HepG2 (cell line): Measurements from ENCODE around the gene CDK5RAP2. TPM values are rescaled to one million over a fixed set of nuclear protein-coding genes. Genes with fewer than 3 reads are reported as not detected.
"Not testable (repeated sequence)": the region's sequence is repeated elsewhere in the genome, so short reads cannot be mapped to it uniquely, and the experiment has no call there.

Experiments
- ATAC-seq: fragments of 200-7000 bp; cut with Tn5 transposase; 3 replicates; pipeline ENCODE4 v1.9.1; 2020; ENCODE audit warnings: mild to moderate bottlenecking, moderate library complexity
- BruUV-seq: library from RNA; stranded (reverse); fragments of 400-500 nt; replicated peaks from 2 replicates; lab custom pipeline; 2021; lab: Mats Ljungman, UMichigan
- CTCF ChIA-PET: fragments of 300-600 bp; formaldehyde crosslinking; extraction: SDS; loops from one replicate; lab custom pipeline; 2021; ENCODE audit warnings: low total read pairs, inconsistent platforms, low intra/inter-chr PET ratio; lab: Yijun Ruan, JAX
- POLR2A ChIA-PET: fragments of 350-600 bp; sonication (Branson Sonifier 250); formaldehyde crosslinking; loops from one replicate; lab custom pipeline; 2020; ENCODE audit warnings: antibody characterized with exemption, inconsistent platforms; lab: Yijun Ruan, JAX
- DNase-seq: peaks from one replicate; pipeline ENCODE4 v3.0.0-alpha.2; 2015; ENCODE audit warnings: low spot score
- FAIRE-seq: peaks from 3 replicates; lab custom pipeline; 2011; peaks lifted over from hg19 to GRCh38; lab: Jason Lieb, UNC
- H2AFZ ChIP-seq: one replicate; pipeline ENCODE4 v1.6.1; 2011; ENCODE audit warnings: low read length, inconsistent platforms
- H3K27ac ChIP-seq: fragments of 300-600 bp; 3 replicates; pipeline ENCODE4 v1.8.0; 2011; ENCODE audit warnings: mixed run types, mild to moderate bottlenecking, mixed read lengths, low read length, inconsistent platforms; ENCODE audit not compliant: insufficient read depth; ENCODE audit errors: extremely low read length
- H3K27me3 ChIP-seq, 2 experiments: fragments of 200-600 bp in 1 of 2; 2 replicates in 1 of 2; 3 replicates in 1 of 2; pipeline versions ENCODE4 v1.6.0 to v1.8.0; 2011; ENCODE audit warnings: low read length in 2 of 2, mild to moderate bottlenecking in 2 of 2, moderate library complexity in 2 of 2, inconsistent platforms in 1 of 2; ENCODE audit not compliant: insufficient read depth in 2 of 2, control insufficient read depth in 1 of 2
- H3K36me3 ChIP-seq, 2 experiments: fragments of 200-600 bp in 1 of 2; replicated peaks in 1 of 2; 2 replicates in 1 of 2; 3 replicates in 1 of 2; pipeline versions ENCODE4 v1.5.1 to v1.8.0; 2011; ENCODE audit warnings: low read length in 2 of 2, inconsistent platforms in 1 of 2; ENCODE audit not compliant: insufficient read depth in 2 of 2, control insufficient read depth in 1 of 2
- H3K4me1 ChIP-seq: 2 replicates; pipeline ENCODE4 v1.5.1; 2012; ENCODE audit warnings: low read length, inconsistent platforms; ENCODE audit not compliant: insufficient read depth
- H3K4me2 ChIP-seq: 2 replicates; pipeline ENCODE4 v1.6.0; 2011; ENCODE audit warnings: low read depth, low read length, inconsistent platforms
- H3K4me3 ChIP-seq, 3 experiments: fragments of 200-600 bp in 1 of 3; sonication (generic), shearing (Covaris generic) in 1 of 3; replicated peaks in 1 of 3; 2 replicates each; pipeline ENCODE4 v1.5.1; 2011 to 2016; ENCODE audit warnings: low read length in 3 of 3, inconsistent platforms in 2 of 3, low read depth in 2 of 3, mild to moderate bottlenecking in 2 of 3, control low read depth in 1 of 3, mixed read lengths in 1 of 3; ENCODE audit not compliant: insufficient read depth in 1 of 3
- H3K79me2 ChIP-seq: one replicate; pipeline ENCODE4 v1.6.1; 2011; ENCODE audit warnings: low read length, inconsistent platforms; ENCODE audit not compliant: insufficient read depth
- H3K9ac ChIP-seq: 2 replicates; pipeline ENCODE4 v1.6.0; 2011; ENCODE audit warnings: mild to moderate bottlenecking, low read depth, low read length, inconsistent platforms; ENCODE audit not compliant: insufficient read depth
- H3K9me3 ChIP-seq: 2 replicates; pipeline ENCODE4 v1.5.1; 2012; ENCODE audit warnings: mild to moderate bottlenecking, low read length
- H4K20me1 ChIP-seq: 2 replicates; pipeline ENCODE4 v1.6.0; 2011; ENCODE audit warnings: inconsistent platforms, mild to moderate bottlenecking, low read length, moderate library complexity; ENCODE audit not compliant: insufficient read depth
- BCL6 ChIP-seq: IDR thresholded peaks from 2 replicates; pipeline ENCODE4 v1.6.1; 2016; ENCODE audit warnings: missing genetic modification reagents, missing compliant biosample characterization
- GLI4 ChIP-seq: sonication (generic); formaldehyde crosslinking; IDR thresholded peaks from 2 replicates; pipeline ENCODE4 v1.5.1; 2020; ENCODE audit warnings: missing genetic modification reagents, mild to moderate bottlenecking, moderate library complexity, borderline replicate concordance
- KLF11 ChIP-seq: IDR thresholded peaks from 2 replicates; pipeline ENCODE4 v1.6.1; 2016; ENCODE audit warnings: missing compliant biosample characterization
- RAD21 ChIP-seq: fragments of 450-650 bp; formaldehyde crosslinking; IDR thresholded peaks from 2 replicates; pipeline ENCODE4 v1.5.0; 2020; ENCODE audit warnings: mild to moderate bottlenecking
- SMC3 ChIP-seq: IDR thresholded peaks from 2 replicates; pipeline ENCODE4 v1.6.1; 2011; ENCODE audit warnings: low read length, improper control_type of control experiment
- STAG1 ChIP-seq: sonication (generic); formaldehyde crosslinking; IDR thresholded peaks from 2 replicates; pipeline ENCODE4 v1.4.0; 2020; ENCODE audit warnings: missing genetic modification reagents
- ZNF253 ChIP-seq: sonication (generic); formaldehyde crosslinking; IDR thresholded peaks from 2 replicates; pipeline ENCODE4 v1.8.0; 2022; ENCODE audit warnings: mild to moderate bottlenecking, missing genetic modification reagents, borderline replicate concordance
- WGBS: methylation state at CpG from one replicate; pipeline ENCODE4 v1.1.6; 2017; ENCODE audit warnings: low lambda C conversion rate; 5-methylcytosine and 5-hydroxymethylcytosine counted together
- in situ Hi-C: cut with HindIII; loops from 2 replicates; pipeline ENCODE4 v1.10.0; 2017; ENCODE audit warnings: low pct_unique_long_range_greater_than_20kb; ENCODE audit not compliant: extremely low pct_ligation_motif_present
- intact Hi-C: fragments of 100-400 bp; cut with micrococcal nuclease; formaldehyde crosslinking; loops from one replicate; pipeline ENCODE4 v1.10.0; 2022; ENCODE audit not compliant: unreplicated experiment
- polyA plus RNA-seq, 8 experiments: library from polyadenylated mRNA; depleted of rRNA in 3 of 8; stranded (reverse) in 7 of 8; unstranded in 1 of 8; fragments of >200 nt; fragmentation: Illumina TruSeq in 4 of 8; extraction: Trizol in 4 of 8; gene quantifications; 2 replicates each; pipeline versions ENCODE4 v1.2.1 to v1.2.3, GENCODE V29; 2011 to 2016; ENCODE audit warnings: low read depth in 4 of 8, missing spikeins in 1 of 8, mixed read lengths in 1 of 8; ENCODE audit not compliant: insufficient read depth in 1 of 8
- total RNA-seq, 5 experiments: library from RNA; depleted of rRNA; stranded (reverse); fragments of >200 nt; fragmentation: Illumina TruSeq; extraction: Trizol; gene quantifications; 2 replicates each; pipeline ENCODE4 v1.2.3, GENCODE V29; 2016; ENCODE audit warnings: low read depth in 1 of 5
- TF ChIP-seq, protein P1 (sequence below): sonication (generic); formaldehyde crosslinking; IDR thresholded peaks from 2 replicates; pipeline ENCODE4 v1.5.0; 2020; ENCODE audit warnings: mild to moderate bottlenecking, missing genetic modification reagents, moderate library complexity
- TF ChIP-seq, protein P2 (sequence below): sonication (generic); formaldehyde crosslinking; IDR thresholded peaks from 2 replicates; pipeline ENCODE4 v1.9.0; 2022; ENCODE audit warnings: missing genetic modification reagents, mild to moderate bottlenecking, borderline replicate concordance
- TF ChIP-seq, protein P3 (sequence below): sonication (generic); formaldehyde crosslinking; IDR thresholded peaks from 2 replicates; pipeline ENCODE4 v1.5.0; 2020; ENCODE audit warnings: missing genetic modification reagents

CDK5RAP2 gene
- total and polyA plus RNA-seq, 2 of the 13 experiments (the other 11 are each of a cell fraction or from before 2014, with no cell fraction given), result 31.8 to 42.2 TPM

DNA sequence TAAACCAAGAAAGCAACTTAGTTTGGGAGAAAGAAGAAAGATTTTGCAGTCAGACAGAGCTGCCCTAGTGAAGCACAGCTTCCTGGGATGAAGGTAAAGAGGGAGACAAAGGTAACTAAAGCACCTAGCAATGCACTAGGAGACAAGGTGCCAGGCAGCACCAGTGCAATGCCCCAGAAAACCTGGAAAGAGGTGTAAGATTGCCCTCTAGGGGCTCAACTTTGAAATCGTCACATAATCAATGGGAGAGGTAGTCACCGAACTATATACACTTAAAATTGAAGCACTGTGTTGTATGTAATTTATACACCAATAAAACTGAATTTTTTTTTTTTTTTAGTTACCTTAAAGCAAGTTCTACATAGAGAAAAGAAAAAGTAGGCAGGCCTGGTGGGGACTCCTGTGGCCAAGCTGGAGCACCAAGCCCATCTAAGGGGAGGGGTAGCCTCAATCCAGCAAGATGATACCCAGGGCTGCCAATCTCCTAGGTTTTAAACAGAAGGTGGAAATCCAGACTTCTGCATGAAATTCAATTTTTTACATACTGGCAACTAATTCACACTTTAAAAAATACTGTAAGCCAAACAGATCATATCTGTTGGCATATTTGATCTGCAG, 48.2 kb downstream of the CDK5RAP2 start:
- Histone ChIP-seq H3K36me3 (peaks cover 41 to 86% of the 10 kb centered on the region in 2 experiments), H3K9me3 (no peaks in the 10 kb centered on the region), H3K27ac (no peak overlapping the region), H3K4me2 (no peak overlapping the region), H3K9ac (no peak overlapping the region), H4K20me1 (no peaks in the 10 kb centered on the region), H3K79me2 (no peaks in the 10 kb centered on the region), H3K4me3 (no peak overlapping the region), H2AFZ (no peak overlapping the region), H3K27me3 (no peaks in the 10 kb centered on the region), H3K4me1 (no peaks in the 10 kb centered on the region; the same call in 1 of the 2 replicates)
- CTCF ChIA-PET, result no interaction called here
- BruUV-seq, result no TSS peak
- in situ Hi-C loops (no loop called here), intact Hi-C loops (loop anchor here (10.0 kb wide), 1 partner anchor 83 kb away; no protein-coding TSS in a partner anchor)
- POLR2A ChIA-PET, result interaction anchor here (2.0 kb wide), 1 partner anchor 39 kb away, joined by 6 read pairs; no protein-coding TSS in a partner anchor
- WGBS, result 90% methylated on average over 2 of the region's 2 CpGs
- TF ChIP-seq ZNF253 (CRISPR knock-in tag) (no peak), STAG1 (CRISPR knock-in tag) (peak; percentile 41; the same call in 1 of the 2 replicates), SMC3 (peak; percentile 8; the same call in 1 of the 2 replicates), BCL6 (CRISPR knock-in tag) (0 out of 2 replicates have a peak, but pooled peaks have one; percentile 24), GLI4 (no peak), KLF11 (CRISPR knock-in tag) (no peak), RAD21 (CRISPR knock-in tag) (0 out of 2 replicates have a peak, but pooled peaks have one; percentile 10)
- TF ChIP-seq, protein P1, sequence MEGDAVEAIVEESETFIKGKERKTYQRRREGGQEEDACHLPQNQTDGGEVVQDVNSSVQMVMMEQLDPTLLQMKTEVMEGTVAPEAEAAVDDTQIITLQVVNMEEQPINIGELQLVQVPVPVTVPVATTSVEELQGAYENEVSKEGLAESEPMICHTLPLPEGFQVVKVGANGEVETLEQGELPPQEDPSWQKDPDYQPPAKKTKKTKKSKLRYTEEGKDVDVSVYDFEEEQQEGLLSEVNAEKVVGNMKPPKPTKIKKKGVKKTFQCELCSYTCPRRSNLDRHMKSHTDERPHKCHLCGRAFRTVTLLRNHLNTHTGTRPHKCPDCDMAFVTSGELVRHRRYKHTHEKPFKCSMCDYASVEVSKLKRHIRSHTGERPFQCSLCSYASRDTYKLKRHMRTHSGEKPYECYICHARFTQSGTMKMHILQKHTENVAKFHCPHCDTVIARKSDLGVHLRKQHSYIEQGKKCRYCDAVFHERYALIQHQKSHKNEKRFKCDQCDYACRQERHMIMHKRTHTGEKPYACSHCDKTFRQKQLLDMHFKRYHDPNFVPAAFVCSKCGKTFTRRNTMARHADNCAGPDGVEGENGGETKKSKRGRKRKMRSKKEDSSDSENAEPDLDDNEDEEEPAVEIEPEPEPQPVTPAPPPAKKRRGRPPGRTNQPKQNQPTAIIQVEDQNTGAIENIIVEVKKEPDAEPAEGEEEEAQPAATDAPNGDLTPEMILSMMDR, result peak; percentile 54
- TF ChIP-seq, protein P2, sequence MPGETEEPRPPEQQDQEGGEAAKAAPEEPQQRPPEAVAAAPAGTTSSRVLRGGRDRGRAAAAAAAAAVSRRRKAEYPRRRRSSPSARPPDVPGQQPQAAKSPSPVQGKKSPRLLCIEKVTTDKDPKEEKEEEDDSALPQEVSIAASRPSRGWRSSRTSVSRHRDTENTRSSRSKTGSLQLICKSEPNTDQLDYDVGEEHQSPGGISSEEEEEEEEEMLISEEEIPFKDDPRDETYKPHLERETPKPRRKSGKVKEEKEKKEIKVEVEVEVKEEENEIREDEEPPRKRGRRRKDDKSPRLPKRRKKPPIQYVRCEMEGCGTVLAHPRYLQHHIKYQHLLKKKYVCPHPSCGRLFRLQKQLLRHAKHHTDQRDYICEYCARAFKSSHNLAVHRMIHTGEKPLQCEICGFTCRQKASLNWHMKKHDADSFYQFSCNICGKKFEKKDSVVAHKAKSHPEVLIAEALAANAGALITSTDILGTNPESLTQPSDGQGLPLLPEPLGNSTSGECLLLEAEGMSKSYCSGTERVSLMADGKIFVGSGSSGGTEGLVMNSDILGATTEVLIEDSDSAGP (CRISPR knock-in tag), result no peak
- TF ChIP-seq, protein P3, sequence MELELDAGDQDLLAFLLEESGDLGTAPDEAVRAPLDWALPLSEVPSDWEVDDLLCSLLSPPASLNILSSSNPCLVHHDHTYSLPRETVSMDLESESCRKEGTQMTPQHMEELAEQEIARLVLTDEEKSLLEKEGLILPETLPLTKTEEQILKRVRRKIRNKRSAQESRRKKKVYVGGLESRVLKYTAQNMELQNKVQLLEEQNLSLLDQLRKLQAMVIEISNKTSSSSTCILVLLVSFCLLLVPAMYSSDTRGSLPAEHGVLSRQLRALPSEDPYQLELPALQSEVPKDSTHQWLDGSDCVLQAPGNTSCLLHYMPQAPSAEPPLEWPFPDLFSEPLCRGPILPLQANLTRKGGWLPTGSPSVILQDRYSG, result no peak
- DNase-seq, result peak; percentile 25
- FAIRE-seq, result peak; percentile 62
- ATAC-seq, result peak; percentile 85

DNA sequence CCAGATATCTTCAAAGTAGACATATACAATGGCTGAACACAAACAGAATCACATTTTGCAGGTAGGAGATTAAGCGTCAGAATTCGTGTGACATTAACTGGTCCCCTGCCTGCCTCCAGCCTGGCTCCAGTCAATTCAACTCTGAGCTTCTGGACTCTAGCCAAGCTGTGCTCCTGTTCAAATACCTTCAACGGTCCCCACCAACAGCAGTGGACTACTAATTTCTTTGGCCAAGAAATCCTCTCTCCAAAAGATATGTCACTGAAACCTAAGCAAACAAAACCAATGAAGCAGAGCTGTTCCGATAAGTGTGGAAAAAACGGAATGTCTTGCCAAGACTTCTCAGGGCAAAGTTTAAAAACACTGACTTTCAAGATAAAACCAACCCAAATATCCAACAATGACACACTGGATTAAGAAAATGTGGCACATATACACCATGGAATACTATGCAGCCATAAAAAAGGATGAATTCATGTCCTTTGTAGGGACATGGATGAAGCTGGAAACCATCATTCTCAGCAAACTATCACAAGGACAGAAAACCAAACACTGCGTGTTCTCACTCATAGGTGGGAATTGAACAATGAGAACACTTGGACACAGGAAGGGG, 49.6 kb downstream of the CDK5RAP2 start:
- BruUV-seq, H3K79me2 ChIP-seq, ATAC-seq, H3K27me3 ChIP-seq, H3K9ac ChIP-seq, H3K4me1 ChIP-seq, H3K9me3 ChIP-seq, H4K20me1 ChIP-seq, H2AFZ ChIP-seq, FAIRE-seq, H3K27ac ChIP-seq, POLR2A ChIA-PET, CTCF ChIA-PET, H3K4me3 ChIP-seq, DNase-seq, H3K4me2 ChIP-seq, in situ Hi-C loops: not testable (repeated sequence)
- WGBS, result 83% methylated on average over 6 of the region's 6 CpGs
- intact Hi-C loops, result loop anchor here (10.0 kb wide), 1 partner anchor 84 kb away; no protein-coding TSS in a partner anchor
- H3K36me3 ChIP-seq, result peaks cover 47 to 86% of the 10 kb centered on the region in 2 experiments
